Activated naive CD8-positive, alpha-beta T cell (primary cell): ENCODE measurements around the gene SCFD2.
"Not testable (repeated sequence)": the region's sequence is repeated elsewhere in the genome, so short reads cannot be mapped to it uniquely, and the experiment has no call there.

Experiments
- H3K27ac Mint-ChIP-seq: one replicate; pipeline ENCODE4 v1.8.0; 2021; ENCODE audit warnings: mixed read lengths
- H3K27me3 Mint-ChIP-seq: one replicate; pipeline ENCODE4 v1.8.0; 2021; ENCODE audit warnings: mixed read lengths
- H3K36me3 Mint-ChIP-seq: one replicate; pipeline ENCODE4 v1.8.0; 2021; ENCODE audit warnings: mixed read lengths
- H3K4me1 Mint-ChIP-seq: one replicate; pipeline ENCODE4 v1.8.0; 2021; ENCODE audit warnings: low read depth, mixed read lengths
- H3K4me3 Mint-ChIP-seq: one replicate; pipeline ENCODE4 v1.8.0; 2021; ENCODE audit warnings: mild to moderate bottlenecking, mixed read lengths
- H3K9me3 Mint-ChIP-seq: one replicate; pipeline ENCODE4 v1.8.0; 2021; ENCODE audit warnings: low read depth, mixed read lengths

The SCFD2 gene

GRCh38 chr4:52840531-52841370 is 525.1 kb downstream of the SCFD2 start:
- no peak overlapping the region for H3K4me3 Mint-ChIP-seq
- no peaks in the 10 kb centered on the region for H3K4me1 Mint-ChIP-seq
- H3K27ac Mint-ChIP-seq = no peak overlapping the region
- H3K9me3 Mint-ChIP-seq = no peaks in the 10 kb centered on the region
- no peaks in the 10 kb centered on the region for H3K27me3 Mint-ChIP-seq
- H3K36me3 Mint-ChIP-seq = no peaks in the 10 kb centered on the region

DNA sequence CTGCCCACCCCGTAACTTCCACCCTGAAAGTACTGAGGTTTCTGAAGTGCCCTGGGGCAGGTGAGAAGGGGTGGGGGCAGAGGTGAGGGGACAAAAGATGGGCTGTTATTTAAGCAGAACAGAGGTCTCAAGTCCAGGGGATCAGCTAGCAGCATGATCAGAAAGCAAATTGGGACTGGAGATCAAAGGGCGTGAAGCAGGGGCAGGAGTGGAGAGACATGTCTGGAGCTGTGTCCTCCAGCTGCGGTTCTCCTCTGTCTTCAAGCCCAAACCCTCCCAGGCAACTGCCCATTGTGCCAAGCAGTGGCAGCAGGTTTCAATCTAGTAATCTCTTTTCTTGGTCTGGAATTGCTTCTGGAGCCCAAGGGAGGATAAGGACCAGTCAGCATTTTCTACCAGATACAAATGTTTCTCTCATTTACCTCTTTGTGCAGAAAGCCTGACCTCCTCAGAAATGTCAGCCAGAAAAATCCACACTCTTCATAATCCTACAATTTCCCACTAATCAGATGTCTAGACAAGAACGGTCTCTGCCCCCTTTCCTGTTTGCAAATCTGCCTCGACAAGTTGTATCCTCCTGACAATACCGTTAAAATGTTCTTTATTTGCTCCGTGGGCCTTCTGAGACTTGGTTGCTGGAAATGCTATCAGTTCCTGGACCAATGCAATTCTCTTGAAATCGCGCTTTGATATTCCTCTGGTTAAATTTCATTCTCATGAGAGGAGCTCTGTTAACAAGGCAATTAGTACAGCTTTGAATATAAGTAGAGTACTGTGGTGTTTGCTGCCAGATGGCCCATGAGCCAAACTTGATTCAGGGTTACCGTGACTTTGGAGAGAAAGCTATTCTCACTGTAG is 526.9 kb downstream of the SCFD2 start:
- no peaks in the 10 kb centered on the region for H3K9me3 Mint-ChIP-seq
- no peaks in the 10 kb centered on the region for H3K4me1 Mint-ChIP-seq
- H3K36me3 Mint-ChIP-seq = no peaks in the 10 kb centered on the region
- H3K27me3 Mint-ChIP-seq = no peaks in the 10 kb centered on the region
- H3K27ac Mint-ChIP-seq = no peak overlapping the region
- no peak overlapping the region for H3K4me3 Mint-ChIP-seq

DNA sequence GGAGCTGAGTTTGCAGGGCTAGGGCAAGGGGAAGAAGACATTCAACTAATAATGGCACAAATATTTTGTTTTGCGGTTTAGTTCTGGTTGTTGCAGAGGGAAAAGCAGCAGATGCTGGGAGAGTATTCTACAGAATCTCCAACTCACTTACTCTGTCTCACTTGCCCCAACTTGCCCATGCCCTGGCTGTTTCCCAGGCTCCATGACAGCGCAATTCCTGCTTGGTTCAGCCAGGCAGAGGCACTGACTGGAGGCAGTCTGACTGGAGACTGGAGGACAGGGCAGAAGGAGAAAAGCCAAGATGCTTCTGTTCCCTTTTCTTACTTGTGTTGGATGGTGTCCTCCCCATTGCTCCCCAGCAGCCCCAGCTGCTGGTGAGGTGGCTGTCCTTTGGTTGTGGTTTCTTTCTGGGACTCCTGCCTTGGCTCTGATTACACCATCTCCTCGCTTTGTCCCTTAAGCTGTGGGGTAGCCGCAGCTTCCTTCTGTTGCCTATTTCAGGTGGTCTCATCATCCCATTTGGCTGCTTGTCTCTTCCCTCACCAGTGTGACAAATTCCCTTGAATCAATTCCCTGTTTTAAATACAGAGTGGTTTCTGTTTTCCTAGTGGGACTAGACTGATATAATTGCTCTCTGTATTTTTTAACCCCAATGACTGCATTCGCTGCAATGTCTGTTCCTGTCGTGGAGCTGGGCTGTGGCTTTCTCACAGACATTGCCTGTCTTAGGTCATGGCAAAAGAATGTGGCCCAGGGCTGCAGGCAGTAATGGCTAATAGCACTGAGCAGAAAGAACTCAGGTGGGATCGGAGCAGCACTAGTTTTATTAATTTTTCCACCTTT is 527.9 kb downstream of the SCFD2 start:
- no peak overlapping the region for H3K4me3 Mint-ChIP-seq
- H3K36me3 Mint-ChIP-seq = no peaks in the 10 kb centered on the region
- no peaks in the 10 kb centered on the region for H3K9me3 Mint-ChIP-seq
- H3K4me1 Mint-ChIP-seq = no peaks in the 10 kb centered on the region
- H3K27ac Mint-ChIP-seq = no peak overlapping the region
- H3K27me3 Mint-ChIP-seq = no peaks in the 10 kb centered on the region

- Mint-ChIP-seq H3K4me1 (no peaks in the 10 kb centered on the region), H3K27ac (no peak overlapping the region), H3K4me3 (no peak overlapping the region), H3K36me3 (no peaks in the 10 kb centered on the region), H3K27me3 (peaks cover 7% of the 10 kb centered on the region), H3K9me3 (no peaks in the 10 kb centered on the region)
Measured at GRCh38 chr4:52836678-52837077, 529.2 kb downstream of the SCFD2 start.

DNA sequence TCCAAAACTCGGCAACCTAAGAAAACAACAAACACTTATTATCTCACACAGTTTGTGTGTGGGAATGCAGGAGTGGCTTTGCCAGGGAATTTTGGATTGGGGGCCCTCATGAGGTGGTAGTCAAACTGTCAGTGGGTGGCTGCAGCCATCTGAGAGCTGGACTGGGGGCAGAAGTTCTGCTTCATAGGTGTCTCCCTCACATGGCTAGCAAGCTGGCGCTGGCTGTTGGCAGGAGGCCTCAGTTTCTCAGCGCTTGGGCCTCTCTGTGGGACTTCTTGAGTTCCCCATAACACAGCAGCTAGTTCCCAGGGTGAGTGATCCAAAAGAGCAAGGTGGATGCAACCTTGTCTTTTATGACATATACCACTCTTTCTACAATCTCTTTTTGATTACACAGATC is 529.7 kb downstream of the SCFD2 start:
- no peaks in the 10 kb centered on the region for H3K9me3 Mint-ChIP-seq
- no peaks in the 10 kb centered on the region for H3K36me3 Mint-ChIP-seq
- no peaks in the 10 kb centered on the region for H3K4me1 Mint-ChIP-seq
- peaks cover 7% of the 10 kb centered on the region for H3K27me3 Mint-ChIP-seq
- no peak overlapping the region for H3K27ac Mint-ChIP-seq
- H3K4me3 Mint-ChIP-seq = no peak overlapping the region

DNA sequence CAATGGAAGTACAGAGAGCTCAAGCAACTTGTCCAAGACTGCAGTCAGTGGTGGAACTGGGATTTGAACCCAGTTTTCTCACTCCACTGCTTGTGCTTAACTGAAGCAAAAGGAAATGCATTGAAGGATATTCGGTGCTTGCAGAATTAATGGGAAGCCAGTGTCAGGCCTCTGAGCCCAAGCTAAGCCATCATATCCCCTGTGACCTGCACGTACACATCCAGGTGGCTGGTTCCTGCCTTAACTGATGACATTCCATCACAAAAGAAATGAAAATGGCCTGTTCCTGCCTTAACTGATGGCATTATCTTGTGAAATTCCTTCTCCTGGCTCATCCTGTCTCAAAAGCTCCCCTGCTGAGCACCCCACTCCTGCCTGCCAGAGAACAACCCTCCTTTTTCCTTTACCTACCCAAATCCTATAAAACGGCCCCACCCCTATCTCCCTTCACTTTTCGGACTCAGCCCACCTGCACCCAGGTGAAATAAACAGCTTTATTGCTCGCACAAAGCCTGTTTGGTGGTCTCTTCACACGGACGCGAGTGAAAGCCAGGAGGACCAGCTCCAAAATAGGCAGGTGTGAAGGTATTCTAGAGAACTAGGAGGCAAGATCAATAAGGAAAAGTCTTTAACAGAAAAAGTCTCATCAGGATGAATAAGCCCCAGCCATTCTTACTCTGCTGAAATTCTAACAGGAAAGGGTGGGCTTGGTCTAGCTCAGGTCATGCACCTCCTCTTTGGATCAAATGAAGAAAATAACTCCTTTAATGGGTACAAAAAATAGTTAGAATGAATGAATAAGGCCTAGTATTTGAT is 531.0 kb downstream of the SCFD2 start:
- not testable (repeated sequence) for H3K27ac Mint-ChIP-seq, H3K36me3 Mint-ChIP-seq, H3K27me3 Mint-ChIP-seq, H3K4me3 Mint-ChIP-seq, H3K9me3 Mint-ChIP-seq, H3K4me1 Mint-ChIP-seq

GRCh38 chr4:52833941-52834525 is 531.8 kb downstream of the SCFD2 start:
- H3K36me3 Mint-ChIP-seq = no peaks in the 10 kb centered on the region
- no peaks in the 10 kb centered on the region for H3K9me3 Mint-ChIP-seq
- no peaks in the 10 kb centered on the region for H3K4me1 Mint-ChIP-seq
- H3K4me3 Mint-ChIP-seq = no peak overlapping the region
- no peak overlapping the region for H3K27ac Mint-ChIP-seq
- peaks cover 7% of the 10 kb centered on the region for H3K27me3 Mint-ChIP-seq

GRCh38 chr4:52825460-52826090 is 540.3 kb downstream of the SCFD2 start:
- H3K4me1 Mint-ChIP-seq = peaks cover 34% of the 10 kb centered on the region
- H3K27ac Mint-ChIP-seq = no peak overlapping the region
- H3K9me3 Mint-ChIP-seq = no peaks in the 10 kb centered on the region
- H3K4me3 Mint-ChIP-seq = no peak overlapping the region
- no peaks in the 10 kb centered on the region for H3K27me3 Mint-ChIP-seq
- H3K36me3 Mint-ChIP-seq = no peaks in the 10 kb centered on the region

GRCh38 chr4:52824603-52825459 is 541.0 kb downstream of the SCFD2 start:
- H3K4me3 Mint-ChIP-seq = no peak overlapping the region
- H3K27ac Mint-ChIP-seq = peak overlapping the region; percentile 54
- peaks cover 34% of the 10 kb centered on the region for H3K4me1 Mint-ChIP-seq
- H3K27me3 Mint-ChIP-seq = no peaks in the 10 kb centered on the region
- no peaks in the 10 kb centered on the region for H3K9me3 Mint-ChIP-seq
- no peaks in the 10 kb centered on the region for H3K36me3 Mint-ChIP-seq

GRCh38 chr4:52824270-52824602 is 541.6 kb downstream of the SCFD2 start:
- Mint-ChIP-seq H3K4me3 (no peak overlapping the region), H3K27me3 (no peaks in the 10 kb centered on the region), H3K9me3 (no peaks in the 10 kb centered on the region), H3K4me1 (peaks cover 34% of the 10 kb centered on the region), H3K27ac (peak overlapping the region; percentile 54), H3K36me3 (no peaks in the 10 kb centered on the region)

- peaks cover 34% of the 10 kb centered on the region for H3K4me1 Mint-ChIP-seq
- no peak overlapping the region for H3K4me3 Mint-ChIP-seq
- no peaks in the 10 kb centered on the region for H3K36me3 Mint-ChIP-seq
- H3K9me3 Mint-ChIP-seq = no peaks in the 10 kb centered on the region
- no peak overlapping the region for H3K27ac Mint-ChIP-seq
- no peaks in the 10 kb centered on the region for H3K27me3 Mint-ChIP-seq
Measured at GRCh38 chr4:52823702-52824092, 542.2 kb downstream of the SCFD2 start.
